ENCODE results near the gene CALB2. TPM values are rescaled to one million over a fixed set of nuclear protein-coding genes. Genes with fewer than 3 reads are reported as not detected.
A peak's percentile ranks its signal among the peaks of the same experiment; 100 is the strongest.

The CALB2 gene
- total RNA-seq, 1 experiment from 2014 or later, result 0.85 TPM

GRCh38 chr16:71359431-71359830 lies 908 bp downstream of the CALB2 start:
- Histone ChIP-seq H3K79me1 (ENCODE audit: insufficient read depth, low read depth, low read length, poor library complexity, severe bottlenecking) (no peaks in the 10 kb centered on the region), H3K27ac (ENCODE audit: insufficient read length, low read depth, low read length) (no peak overlapping the region), H3K4me1 (ENCODE audit: insufficient read depth, low read length) (no peaks in the 10 kb centered on the region), H4K91ac (ENCODE audit: insufficient read length, low read depth, low read length) (no peak overlapping the region), H3K56ac (ENCODE audit: insufficient read length, low read depth, low read length) (no peak overlapping the region), H3K9ac (ENCODE audit: extremely low read depth, insufficient read length, low read length) (no peak overlapping the region), H3K4ac (ENCODE audit: low read depth, low read length) (no peak overlapping the region), H2BK20ac (ENCODE audit: low read depth, low read length, poor library complexity, severe bottlenecking) (no peak overlapping the region), H3K23ac (ENCODE audit: insufficient read length, low read depth, low read length) (no peak overlapping the region), H3K9me3 (ENCODE audit: control insufficient read depth, low read depth, low read length) (no peaks in the 10 kb centered on the region), H2BK120ac (ENCODE audit: low read depth, low read length, poor library complexity, severe bottlenecking) (no peak overlapping the region), H2BK5ac (ENCODE audit: insufficient read length, low read length) (no peak overlapping the region), H3T11ph (ENCODE audit: low read length) (no peak overlapping the region), H2BK12ac (ENCODE audit: insufficient read length, low read depth, low read length) (no peak overlapping the region), H4K20me1 (ENCODE audit: control insufficient read depth, insufficient read depth, insufficient read length) (no peaks in the 10 kb centered on the region), H3K27me3 (ENCODE audit: insufficient read depth, low read length) (no peaks in the 10 kb centered on the region; the same call in 1 of the 2 replicates), H4K5ac (ENCODE audit: insufficient read length, low read depth, low read length) (no peak overlapping the region), H3K79me2 (ENCODE audit: insufficient read depth, low read length) (no peaks in the 10 kb centered on the region), H3K14ac (ENCODE audit: insufficient read depth, low read length) (no peak overlapping the region), H3K23me2 (ENCODE audit: insufficient read length, low read depth, low read length, poor library complexity, severe bottlenecking) (peaks cover 5% of the 10 kb centered on the region), H2AFZ (ENCODE audit: low read length) (no peak overlapping the region), H3K4me2 (ENCODE audit: insufficient read depth, insufficient read length, low read length) (no peak overlapping the region), H4K8ac (replicated peaks; ENCODE audit: insufficient read length, low read depth, low read length) (no peak overlapping the region), H2AK5ac (ENCODE audit: insufficient read length, low read length) (no peak overlapping the region), H2BK15ac (ENCODE audit: low read depth, low read length) (no peak overlapping the region), H3K18ac (ENCODE audit: insufficient read length, low read depth, low read length) (no peak overlapping the region)
- Mint-ChIP-seq H3K36me3 (ENCODE audit: insufficient read depth in 1 of 3, low read depth in 3 of 3) (no peaks in the 10 kb centered on the region), H3K27ac (0 out of 7 replicates have a peak overlapping the region, but pooled peaks of 1 of the 3 experiments have one; percentile 28), H3K4me1 (peaks cover 12 to 18% of the 10 kb centered on the region in 2 experiments), H3K9me3 (no peaks in the 10 kb centered on the region; a peak in 1 of 5 replicates), H3K27me3 (ENCODE audit: low read depth) (peaks cover 59% of the 10 kb centered on the region), H3K4me3 (peak overlapping the region in 1 of 2 experiments; percentile 51; a peak in 1 of 5 replicates)
- no peak for DNase-seq
- WGBS (ENCODE audit: extremely low coverage, insufficient read length, low lambda C conversion rate), result no CpG with 5 or more reads among the region's 6 CpGs
- TF ChIP-seq, protein P1, sequence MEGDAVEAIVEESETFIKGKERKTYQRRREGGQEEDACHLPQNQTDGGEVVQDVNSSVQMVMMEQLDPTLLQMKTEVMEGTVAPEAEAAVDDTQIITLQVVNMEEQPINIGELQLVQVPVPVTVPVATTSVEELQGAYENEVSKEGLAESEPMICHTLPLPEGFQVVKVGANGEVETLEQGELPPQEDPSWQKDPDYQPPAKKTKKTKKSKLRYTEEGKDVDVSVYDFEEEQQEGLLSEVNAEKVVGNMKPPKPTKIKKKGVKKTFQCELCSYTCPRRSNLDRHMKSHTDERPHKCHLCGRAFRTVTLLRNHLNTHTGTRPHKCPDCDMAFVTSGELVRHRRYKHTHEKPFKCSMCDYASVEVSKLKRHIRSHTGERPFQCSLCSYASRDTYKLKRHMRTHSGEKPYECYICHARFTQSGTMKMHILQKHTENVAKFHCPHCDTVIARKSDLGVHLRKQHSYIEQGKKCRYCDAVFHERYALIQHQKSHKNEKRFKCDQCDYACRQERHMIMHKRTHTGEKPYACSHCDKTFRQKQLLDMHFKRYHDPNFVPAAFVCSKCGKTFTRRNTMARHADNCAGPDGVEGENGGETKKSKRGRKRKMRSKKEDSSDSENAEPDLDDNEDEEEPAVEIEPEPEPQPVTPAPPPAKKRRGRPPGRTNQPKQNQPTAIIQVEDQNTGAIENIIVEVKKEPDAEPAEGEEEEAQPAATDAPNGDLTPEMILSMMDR (conservative IDR thresholded peaks at IDR 0.05), result no peak
